LHCN-M2 (cell line): ENCODE data around the gene PTCH1. TPM values are rescaled to one million over a fixed set of nuclear protein-coding genes. Genes with fewer than 3 reads are reported as not detected.

ENCODE experiments used
- DNase-seq: peaks from one replicate; pipeline ENCODE4 v3.0.0-alpha.2; 2012; ENCODE audit warnings: low read depth
- total RNA-seq: library from RNA; depleted of rRNA; stranded (reverse); fragments of >200 nt; gene quantifications from 2 replicates; pipeline ENCODE4 v1.2.3, GENCODE V29; 2014

Gene PTCH1
- total RNA-seq, 1 experiment from 2014 or later: 3.6 TPM

DNA sequence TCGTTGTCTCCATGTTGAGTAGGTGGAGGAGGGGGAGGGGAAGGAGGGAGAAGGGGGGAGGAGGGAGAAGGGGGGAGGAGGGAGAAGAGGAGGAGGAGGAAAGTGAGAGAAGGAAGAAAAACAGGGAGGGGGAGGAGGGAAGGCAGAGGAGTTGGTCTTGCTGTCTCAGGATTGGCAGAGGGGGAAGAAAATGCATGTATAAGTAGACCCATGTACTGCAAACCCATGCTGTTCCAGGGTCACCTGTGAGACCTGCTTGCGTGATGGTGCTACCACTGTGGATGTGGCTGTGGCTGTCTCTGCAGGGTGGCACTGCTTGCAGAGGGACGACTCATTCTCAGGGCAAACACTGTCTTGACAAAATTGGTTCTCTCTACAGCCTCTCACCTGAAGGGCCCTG is 76.3 kb downstream of the PTCH1 start:
- no peak for DNase-seq

DNA sequence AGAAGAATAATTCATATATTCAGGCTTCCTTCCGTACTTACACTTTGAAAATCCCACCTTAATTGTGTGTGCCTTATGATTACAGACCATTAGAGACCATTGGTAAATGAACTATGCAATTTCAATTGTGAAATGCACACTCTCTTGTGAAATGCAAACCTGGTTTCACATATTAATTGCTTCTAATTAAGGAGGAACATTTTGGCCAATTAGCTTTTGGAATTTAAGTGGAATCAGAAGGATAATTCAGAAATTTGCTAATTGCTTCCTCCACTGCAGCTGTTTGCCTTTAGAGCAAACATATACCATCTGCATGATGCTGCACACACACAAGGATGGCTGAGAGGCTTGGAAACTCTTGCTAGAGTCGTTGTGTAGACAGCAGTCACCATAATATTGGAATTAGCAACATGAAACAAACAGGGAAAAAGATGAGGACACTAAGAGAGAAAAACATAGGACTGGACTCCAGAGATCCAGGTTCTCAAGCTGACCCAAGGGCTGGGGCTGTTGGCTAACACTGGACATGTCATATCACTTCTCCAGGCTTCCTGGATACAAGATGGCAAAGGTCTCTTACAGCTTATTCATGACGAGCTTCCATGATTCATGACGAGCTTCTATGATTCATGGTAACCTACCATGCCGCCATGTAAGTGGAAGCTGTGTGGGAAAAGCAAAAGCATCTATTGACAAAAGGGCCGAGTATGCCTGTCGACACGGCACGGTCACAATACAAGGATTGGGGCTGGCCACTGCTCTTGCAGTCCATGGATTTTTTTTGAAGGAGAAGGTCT is 78.0 kb downstream of the PTCH1 start:
- DNase-seq: no peak

DNA sequence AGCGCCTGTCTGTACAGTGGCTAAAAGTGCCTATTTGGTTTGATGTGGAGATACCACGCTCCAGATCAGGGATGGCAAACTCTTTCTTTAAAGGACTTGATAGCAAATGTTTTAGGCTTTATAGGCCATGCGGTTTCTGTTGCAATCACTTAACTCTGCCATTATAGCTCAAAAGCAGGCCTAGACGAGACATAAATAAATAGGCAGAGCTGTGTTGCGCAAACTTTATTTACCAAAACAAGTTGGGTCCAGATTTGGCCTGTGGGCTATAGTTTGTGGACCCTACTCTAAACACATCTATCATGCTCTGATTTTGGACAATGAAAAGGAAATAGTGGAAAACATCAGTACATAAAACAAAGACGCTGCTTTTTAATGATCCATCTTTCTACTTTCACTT is 79.2 kb downstream of the PTCH1 start:
- DNase-seq: no peak

DNA sequence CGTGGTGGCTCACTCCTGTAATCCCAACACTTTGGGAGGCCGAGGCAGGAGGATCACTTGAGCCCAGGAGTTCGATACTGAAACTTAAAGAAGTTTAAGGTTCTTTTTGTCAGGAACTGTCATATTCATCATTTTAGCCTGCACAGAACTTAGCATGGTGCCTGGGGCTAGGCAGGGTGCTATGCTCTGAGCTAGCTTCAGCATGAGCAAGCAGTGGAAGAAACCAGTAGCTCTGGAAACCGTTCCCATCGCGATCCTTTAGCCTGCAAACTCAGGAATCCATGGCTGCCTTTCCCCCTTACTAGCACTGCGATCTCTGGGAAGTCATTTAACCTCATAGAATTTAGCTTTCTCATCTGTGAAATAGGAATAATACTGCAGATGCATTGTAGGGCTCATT is 80.4 kb downstream of the PTCH1 start:
- DNase-seq: no peak

DNA sequence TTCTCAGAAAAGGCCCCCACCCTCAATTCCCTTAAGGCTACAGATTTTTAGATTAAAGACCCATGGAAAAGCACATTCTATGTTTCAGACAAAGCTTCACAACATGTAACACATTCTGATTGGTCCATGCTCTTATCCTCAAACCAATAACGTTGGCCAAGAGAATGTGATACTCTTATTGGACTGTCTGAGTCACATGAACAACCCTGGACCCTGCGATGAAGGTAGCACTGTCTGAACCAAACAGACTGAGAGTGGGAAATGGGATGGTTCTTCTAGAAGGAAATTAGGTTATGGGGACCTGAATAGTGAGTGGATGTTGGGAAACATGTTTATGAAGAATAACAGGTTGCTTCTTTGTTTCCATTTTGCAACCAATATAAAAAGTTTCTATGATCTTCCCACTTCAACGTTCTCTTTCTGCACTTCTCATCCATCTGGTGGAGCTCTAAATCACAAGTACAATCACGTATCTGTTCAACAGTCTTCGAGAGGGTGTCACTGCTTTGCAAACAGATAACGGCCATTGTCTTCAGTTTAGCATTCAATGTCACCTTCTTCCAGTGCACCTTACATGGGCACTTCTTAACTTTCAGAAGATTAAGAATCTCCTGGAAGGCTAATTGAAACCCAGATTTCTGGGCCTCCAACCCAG is 81.6 kb downstream of the PTCH1 start:
- DNase-seq: no peak

DNA sequence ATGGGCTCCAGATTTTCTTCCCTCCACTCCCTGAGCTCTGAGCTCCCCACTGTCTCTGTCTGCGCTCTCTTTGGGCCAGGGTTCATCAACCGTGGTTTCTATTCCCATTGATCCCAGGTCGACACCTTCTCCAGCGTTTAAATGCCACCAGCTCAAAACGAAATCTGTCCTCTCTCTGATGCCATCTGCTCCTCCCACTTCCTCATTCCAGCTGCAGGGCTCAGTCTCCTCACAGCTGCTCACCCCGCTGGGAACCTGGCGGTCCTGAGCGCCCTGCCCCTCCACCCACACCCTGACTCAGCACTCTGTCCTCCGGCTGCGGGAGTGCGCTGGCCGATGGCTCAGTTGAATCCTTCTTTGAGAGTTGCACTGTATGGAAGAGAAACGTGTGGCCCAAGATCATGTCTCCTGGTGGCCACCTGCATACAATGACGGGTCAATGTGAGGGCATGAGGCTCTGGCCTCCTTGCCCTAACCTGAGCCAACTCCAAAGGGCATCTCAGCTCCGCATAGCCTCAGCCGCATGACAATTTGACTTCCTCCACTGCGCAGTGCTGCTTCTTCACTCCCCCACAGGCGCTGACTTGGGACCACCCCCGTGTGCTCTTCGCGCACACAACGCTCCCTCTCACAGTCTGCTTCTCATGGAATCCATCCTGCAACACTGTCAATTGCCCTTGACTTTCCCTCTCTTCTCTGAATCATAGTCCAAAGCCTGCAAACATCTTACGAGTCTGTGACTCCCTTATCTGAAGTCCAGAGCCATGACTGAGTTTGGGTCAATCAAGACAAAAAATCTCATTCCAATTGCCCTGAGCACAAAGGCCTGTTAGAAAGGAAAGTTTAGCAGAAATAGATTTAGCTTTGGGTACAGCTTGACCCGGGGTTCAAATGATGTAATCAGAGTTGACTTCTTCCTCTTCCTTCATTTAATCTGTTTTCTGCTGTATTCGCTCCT is 82.4 kb downstream of the PTCH1 start:
- DNase-seq: peak; percentile 15

DNA sequence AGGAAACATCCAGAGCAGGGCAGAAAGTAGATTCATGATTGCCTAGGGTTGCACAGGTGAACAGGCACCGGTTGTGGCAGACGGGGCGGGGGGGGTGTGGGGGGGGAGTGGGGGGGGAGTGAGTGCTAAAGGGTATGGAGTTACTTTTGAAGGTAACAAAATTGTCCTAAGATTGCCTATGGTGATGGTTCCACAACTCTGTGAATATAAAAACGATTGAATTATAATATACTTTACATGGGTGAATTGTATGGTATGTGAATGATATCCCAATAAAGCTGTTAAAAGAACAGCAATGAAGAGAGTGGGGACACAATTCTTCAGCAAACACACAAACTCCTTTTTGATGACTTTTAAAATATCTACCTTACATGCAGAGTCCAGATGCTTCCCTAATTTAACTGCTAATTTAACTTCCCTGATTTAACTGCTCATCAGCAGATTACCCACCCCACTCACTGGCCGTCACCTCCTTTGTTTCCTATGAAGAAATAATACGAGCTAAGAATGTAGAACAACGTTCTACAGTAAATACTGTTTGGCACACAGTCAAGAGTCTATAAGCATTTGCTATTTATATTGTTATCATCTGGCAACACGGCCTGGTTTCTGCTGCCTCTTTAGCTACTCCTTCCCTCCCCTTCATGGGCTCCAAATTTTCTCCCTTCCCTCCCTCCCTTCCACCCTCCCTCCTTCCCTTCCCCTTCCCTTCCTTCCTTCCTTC is 83.5 kb downstream of the PTCH1 start:
- no peak for DNase-seq

DNA sequence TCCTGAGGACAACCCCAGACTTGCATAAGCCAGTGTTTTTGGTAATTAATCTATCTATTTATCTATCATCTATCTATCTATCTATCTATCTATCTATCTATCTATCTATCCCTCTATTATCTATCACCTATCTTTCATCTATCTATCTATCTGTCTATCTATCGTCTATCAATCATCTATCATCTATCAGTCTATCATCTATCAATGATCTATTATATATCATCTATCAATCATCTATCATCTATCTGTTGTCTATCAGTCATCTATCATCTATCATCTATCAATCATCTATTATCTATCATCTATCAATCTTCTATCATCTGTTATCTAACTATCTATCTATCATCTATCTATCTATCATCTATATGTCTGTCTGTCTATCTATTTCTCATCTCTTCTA is 85.5 kb downstream of the PTCH1 start:
- no peak for DNase-seq

DNA sequence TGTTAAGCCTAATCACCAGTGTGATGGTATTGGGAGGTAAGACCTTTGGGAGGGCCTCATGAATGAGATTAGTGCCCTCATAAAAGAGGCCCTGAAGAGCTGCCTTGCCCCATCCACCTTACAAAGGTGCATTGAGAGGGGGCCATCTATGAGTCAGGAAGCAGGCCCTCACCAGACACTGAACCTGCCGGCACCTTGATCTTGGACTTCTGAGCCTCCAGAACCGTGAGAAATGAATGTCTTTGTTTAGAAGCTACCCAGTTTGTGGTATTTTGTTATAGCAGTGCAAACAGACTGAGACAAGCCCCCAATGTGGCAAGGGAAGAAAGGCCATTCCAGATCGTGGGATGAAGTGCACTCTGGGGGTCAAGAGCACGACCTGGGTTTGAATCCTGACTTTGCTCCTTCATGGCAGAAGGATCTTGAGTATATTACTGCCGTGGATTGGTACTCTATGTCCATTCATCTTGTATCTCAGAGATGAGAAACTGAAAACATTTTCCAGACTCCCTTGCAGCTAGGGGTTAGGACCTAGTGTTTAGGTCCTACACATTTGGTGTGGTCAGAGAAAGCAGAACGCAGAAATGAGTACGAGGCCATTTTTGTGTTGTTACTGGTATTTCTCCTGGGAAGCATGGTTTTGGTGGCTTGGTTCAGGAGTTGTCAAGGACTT is 86.7 kb downstream of the PTCH1 start:
- DNase-seq: no peak

DNA sequence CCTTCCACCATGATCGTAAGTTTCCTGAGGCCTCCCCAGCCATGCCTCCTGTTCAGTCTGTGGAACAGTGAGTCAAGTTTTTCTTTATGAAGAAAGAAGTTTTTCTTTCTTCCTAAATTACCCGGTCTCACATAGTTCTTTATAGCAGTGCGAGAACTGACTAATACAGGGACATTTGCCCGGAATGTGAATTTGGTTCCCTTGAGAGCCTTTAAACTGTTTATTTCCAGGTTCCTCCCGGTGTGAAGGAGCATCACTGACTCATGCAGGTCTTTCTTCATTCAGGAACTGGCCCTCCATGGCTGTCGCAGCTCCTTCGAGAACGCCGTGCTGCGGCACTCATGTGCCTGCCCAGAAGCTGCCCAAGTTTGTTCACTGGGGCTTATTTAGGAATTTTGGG is 87.7 kb downstream of the PTCH1 start:
- DNase-seq: no peak

DNA sequence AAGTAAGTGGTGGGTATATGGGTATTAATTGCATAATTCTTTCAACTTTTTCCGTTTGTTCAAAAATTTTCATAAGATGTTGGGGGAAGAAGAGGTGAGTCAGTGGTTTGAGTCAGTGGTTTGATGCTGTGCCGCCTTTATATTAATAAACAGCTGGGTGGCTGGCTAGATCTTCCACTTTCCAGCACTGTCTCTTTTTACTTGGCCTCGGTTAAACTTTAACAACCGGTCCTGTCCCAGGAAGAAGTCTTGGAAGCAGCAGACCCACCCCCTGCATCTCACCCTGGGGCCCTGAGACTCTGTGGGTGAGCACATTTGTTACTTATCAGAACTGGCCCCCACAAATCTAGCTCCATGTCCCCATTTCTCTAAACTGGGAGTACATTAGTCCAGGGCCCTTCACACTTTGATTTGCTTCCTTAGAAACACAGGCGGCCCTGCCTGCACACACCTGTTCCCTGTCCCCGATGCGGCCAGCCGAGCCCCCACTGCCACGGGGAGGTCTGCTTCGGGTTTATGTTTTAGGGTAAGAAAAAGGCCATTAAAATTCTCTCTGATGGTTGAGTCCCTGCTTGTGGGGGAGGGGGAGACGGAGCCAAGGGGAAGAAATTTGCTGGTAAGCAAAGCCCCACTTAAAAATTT is 90.7 kb downstream of the PTCH1 start:
- peak; percentile 55 for DNase-seq

DNA sequence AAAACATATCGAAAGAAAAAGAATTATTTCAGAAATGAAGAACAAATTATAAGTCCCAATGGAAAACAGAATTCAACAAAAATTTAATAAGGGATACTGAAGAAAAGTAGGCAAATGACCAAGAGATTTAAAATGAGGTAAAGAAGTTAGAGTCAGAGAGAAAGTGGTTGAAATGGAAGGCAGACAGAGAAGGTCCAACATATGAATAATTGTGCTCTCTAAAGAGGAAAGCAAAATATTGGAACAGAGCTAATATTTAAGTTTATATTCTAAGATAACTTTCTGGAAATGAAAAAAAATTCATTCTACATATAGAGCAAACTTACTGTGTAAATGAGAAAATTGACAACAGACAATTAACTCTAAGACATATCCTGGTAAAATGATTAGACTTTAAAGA is 94.1 kb downstream of the PTCH1 start:
- DNase-seq: no peak

DNA sequence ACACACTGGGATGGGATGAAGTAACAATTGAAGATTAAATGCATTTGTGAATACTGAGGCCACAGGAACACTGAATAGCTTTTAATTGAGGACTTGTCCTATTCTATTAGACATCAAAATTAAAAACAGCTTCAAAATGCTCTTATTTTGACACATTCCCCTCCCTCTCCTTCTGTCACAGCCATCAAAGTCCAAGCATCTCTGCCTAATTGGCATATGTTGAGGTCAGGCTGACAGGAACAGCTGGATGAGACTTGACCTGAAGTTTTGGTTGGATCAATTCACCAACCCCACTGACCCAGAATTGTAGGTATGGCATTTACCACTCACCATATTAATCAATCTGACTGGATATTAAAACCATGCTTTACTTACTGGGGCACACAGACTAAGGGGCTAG is 96.3 kb downstream of the PTCH1 start:
- no peak for DNase-seq

DNA sequence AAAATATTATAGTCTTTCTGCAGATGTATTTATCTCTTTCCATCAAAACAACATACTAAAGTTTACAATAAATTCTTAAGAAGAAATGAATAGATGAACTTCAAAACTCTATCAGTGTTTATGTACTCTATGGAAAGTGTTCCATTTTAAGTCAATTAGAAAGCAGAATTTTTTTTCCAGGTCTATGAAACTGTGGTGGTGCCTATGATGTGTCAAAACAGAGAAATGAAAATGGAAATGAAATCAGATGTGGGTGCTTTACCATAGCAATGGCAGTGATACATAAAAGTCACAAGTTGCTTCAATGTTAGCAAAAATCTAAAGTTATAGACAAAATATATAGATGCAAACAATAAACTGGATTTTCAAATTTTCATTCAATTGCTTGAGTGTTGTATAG is 97.3 kb downstream of the PTCH1 start:
- DNase-seq: no peak

DNA sequence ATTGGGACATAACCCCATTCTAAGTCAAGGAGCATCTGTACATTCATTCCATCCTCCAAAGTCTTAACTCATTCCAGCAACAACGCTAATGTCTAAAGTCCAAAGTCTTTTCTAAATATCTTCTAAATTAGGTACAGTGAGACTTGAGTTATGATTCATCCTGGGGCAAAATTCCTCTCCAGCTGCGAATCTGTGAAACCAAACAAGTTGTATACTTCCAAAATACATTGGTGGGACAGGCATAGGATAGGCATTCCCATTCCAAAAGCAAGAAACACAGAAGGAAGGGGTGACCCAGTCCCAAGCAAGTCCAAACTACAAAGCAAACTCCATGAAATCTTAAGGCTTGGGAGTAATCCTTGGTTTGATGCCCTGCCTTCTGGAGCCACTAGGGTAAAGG is 101.6 kb downstream of the PTCH1 start:
- DNase-seq: no peak

DNA sequence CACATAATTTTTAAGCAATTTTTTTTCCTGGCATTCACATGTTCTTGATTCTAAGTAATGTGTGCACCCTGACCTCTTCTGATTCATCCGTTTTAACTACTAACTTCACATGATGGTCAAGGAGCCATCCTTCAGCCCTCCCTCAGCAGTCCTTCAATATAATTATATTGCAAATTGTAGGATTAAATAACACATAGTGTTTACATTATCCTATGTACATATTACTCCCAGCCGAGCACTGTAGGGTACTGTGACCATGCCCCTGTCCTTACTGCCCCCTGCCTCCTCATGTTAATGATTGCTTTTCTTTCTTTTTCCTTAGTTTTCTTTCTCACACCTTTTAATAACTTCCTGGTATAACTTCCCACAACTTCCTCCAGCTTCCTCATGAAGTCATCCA is 103.0 kb downstream of the PTCH1 start:
- DNase-seq: no peak

DNA sequence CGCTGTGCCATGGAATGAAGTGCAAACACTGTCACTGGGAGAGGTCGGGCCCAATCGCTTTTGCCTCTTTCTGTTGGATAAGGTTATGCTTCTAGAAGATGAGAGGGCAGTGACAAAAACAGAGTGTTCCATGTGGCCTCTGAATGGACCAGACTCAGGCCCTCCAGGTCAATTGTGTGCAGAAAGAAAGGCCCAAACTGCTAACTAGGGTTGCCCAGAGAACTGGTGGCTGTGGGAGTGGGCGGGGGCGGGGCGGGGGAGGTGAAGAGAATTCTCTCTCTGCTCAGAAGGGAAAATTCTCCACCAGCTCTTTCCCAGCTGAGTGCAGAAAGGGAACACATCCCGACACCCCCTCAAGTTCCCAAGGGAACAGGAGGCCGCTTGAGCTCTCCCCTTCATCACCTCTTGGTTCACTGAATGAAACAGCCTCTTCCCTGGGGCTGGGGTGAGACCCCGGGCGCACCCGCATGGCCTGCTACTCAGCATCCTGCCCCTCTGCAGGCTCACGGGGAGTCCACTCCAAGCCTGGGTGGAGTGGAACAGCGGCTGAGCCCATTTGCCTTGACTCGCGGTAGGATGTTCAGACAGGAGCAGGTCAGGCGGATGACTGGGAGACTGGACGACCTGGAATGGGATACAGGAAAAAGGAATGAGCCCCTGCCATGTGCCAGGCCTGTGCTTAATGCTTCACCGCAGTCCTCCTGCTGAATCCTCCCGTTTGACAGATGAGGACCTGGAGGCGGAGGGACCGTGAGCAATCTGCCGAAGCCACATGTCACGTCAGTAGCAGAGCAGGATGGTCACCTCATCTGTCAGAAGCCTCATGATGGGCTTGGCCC is 105.5 kb downstream of the PTCH1 start:
- DNase-seq: no peak

DNA sequence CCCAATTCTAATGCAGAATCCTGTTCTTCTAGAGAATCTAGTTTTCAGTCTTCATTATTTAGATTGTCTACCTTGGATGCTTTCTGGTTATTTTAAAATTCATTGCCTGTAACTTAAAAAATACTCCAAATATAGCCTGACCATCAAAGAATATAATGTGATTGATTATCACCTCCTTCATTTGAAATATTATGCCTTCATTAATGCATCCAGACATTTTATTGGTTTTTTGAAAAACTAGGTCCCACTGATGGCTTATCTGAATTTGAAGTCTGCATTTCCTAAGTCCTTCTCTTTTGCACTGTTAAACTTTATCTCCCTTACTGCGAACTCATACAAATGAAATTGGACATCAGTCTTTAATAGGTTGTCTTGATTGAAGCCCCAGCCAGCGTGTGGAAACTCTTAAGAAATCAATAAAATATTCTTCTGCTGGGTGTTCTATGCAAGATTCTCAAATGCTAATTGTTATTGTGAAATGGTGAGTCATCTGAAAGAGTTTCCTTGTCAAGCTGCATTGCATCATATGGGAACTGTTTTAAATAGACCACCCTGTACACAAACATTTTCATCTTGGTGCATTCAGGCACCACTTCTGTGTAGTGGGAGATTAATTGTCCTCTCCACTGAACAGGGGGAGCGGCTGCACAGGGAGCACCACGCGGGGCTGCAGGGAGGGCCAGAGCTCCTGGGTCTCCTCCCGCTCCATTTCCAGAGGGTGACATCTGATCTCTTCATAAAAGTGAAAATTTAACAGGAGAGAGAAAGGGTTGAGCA is 106.9 kb downstream of the PTCH1 start:
- peak; percentile 50 for DNase-seq

DNA sequence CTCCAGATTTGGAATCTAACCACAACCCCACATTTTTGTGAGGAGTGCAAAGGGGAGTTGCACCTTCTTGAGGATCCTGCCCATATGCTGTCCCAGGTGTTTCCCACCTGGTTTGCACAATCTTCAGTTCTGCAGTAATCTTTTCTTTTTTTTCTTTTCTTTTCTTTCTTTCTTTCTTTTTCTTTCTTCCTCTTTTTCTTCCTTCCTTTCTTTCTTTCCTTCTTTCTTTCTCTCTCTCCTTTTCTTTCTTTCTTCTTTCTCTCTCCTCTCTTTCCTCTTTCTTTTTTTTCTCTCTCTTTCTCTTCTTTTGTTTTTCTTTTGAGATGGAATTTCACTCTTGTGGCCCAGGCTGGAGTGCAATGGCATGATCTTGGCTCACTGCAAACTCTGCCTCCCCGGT is 109.2 kb downstream of the PTCH1 start:
- no peak for DNase-seq
